Neural cell (in vitro differentiated cells): ENCODE measurements around the gene RACK1.

ENCODE experiments used
- CTCF ChIP-seq: fragments of 450-650 bp; IDR thresholded peaks from 2 replicates; pipeline ENCODE4 v1.5.1; 2014; ENCODE audit warnings: antibody characterized with exemption, mild to moderate bottlenecking, moderate library complexity; ENCODE audit not compliant: poor library complexity, severe bottlenecking
- EP300 ChIP-seq: fragments of 450-650 bp; conservative IDR thresholded peaks from 2 replicates; pipeline ENCODE4 v1.6.1; 2014; ENCODE audit warnings: antibody characterized with exemption, mild to moderate bottlenecking, moderate library complexity; ENCODE audit not compliant: poor library complexity, severe bottlenecking
- EZH2 ChIP-seq: fragments of 200-600, 300-800 bp; shearing (Covaris generic), sonication (generic); IDR thresholded peaks from 2 replicates; pipeline ENCODE4 v1.6.1; 2014; ENCODE audit warnings: antibody characterized with exemption, low read length, borderline replicate concordance, mild to moderate bottlenecking; ENCODE audit not compliant: insufficient read depth, poor library complexity, severe bottlenecking
- POLR2AphosphoS5 ChIP-seq: IDR thresholded peaks from 2 replicates; pipeline ENCODE4 v1.6.1; 2012
- RAD21 ChIP-seq: fragments of 450-650 bp; conservative IDR thresholded peaks from 2 replicates; pipeline ENCODE4 v1.6.1; 2014; ENCODE audit warnings: antibody characterized with exemption, mild to moderate bottlenecking, moderate library complexity
- TAF1 ChIP-seq: IDR thresholded peaks from 2 replicates; pipeline ENCODE4 v1.6.1; 2012; ENCODE audit warnings: low read depth

DNA sequence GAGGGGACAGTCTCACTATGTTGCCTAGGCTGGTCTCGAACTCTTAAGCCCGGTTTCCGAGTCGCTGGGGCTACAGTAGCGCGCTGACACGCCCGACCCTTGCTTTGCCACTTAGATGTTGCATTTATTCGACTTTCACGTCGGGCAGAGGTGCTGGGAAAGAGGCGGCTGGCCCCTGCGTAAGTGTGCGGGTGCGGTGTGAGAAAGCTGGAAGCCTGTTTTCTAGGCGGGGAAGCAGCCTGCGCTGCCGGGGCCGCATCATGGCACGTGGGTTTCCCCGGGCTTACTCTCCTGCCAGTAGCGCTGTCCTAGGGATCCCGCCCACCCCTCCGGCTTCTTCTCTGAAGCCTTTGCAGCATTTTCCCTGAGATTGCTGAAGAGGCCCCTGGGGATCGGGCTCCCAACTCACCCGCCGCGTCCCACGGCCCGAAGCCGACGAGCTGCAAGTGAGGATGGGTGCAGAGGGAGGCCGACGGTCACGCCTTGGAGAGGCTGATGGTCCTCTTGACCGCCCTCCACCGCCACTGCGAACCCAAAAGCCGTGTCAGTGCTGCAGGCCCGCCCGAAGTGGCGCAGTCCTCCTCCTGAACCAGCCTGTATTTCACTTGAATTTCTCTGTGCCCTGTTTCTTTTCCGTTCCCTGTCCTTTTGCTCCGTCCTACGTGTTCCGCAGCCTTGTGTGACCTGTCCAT is 26.4 kb downstream of the RACK1 start:
- no peak for TF ChIP-seq POLR2AphosphoS5
- TF ChIP-seq EZH2 = no peak
- TF ChIP-seq CTCF = peak; percentile 34
- no peak for TF ChIP-seq TAF1
- TF ChIP-seq EP300 = no peak
- TF ChIP-seq RAD21 = no peak
